Osteocyte (in vitro differentiated cells): ENCODE data around the gene GPRIN2. TPM values are rescaled to one million over a fixed set of nuclear protein-coding genes. Genes with fewer than 3 reads are reported as not detected.

Experiments used
- DNase-seq: peaks from one replicate; pipeline ENCODE4 v3.0.0; 2021; ENCODE audit warnings: mixed read lengths; ENCODE audit not compliant: unreplicated experiment; ENCODE audit errors: extremely low spot score
- H3K27ac Mint-ChIP-seq: one replicate; pipeline ENCODE4 v1.8.0; 2021; ENCODE audit warnings: mild to moderate bottlenecking, mixed read lengths; ENCODE audit not compliant: unreplicated experiment
- H3K27me3 Mint-ChIP-seq: one replicate; pipeline ENCODE4 v1.8.0; 2021; ENCODE audit warnings: mixed read lengths; ENCODE audit not compliant: unreplicated experiment
- H3K36me3 Mint-ChIP-seq: one replicate; pipeline ENCODE4 v1.8.0; 2021; ENCODE audit warnings: mixed read lengths; ENCODE audit not compliant: unreplicated experiment
- H3K4me1 Mint-ChIP-seq: one replicate; pipeline ENCODE4 v1.8.0; 2021; ENCODE audit warnings: mixed read lengths; ENCODE audit not compliant: unreplicated experiment
- H3K4me3 Mint-ChIP-seq: one replicate; pipeline ENCODE4 v1.8.0; 2021; ENCODE audit warnings: mild to moderate bottlenecking, moderate library complexity, mixed read lengths; ENCODE audit not compliant: unreplicated experiment
- H3K9me3 Mint-ChIP-seq: one replicate; pipeline ENCODE4 v1.8.0; 2021; ENCODE audit warnings: mixed read lengths; ENCODE audit not compliant: unreplicated experiment
- CTCF ChIP-seq: fragments of 200-600 bp; sonication (generic); IDR thresholded peaks from 2 replicates; pipeline ENCODE4 v1.5.0; 2021; ENCODE audit warnings: antibody characterized with exemption, mild to moderate bottlenecking, moderate library complexity
- total RNA-seq: library from RNA; stranded (reverse); gene quantifications from 2 replicates; pipeline ENCODE4 v1.2.1, GENCODE V29; 2021

GPRIN2 gene
- total RNA-seq, 1 donor from 2014 or later = 2.5 TPM

- Mint-ChIP-seq H3K27ac (no peak overlapping the region), H3K27me3 (no peaks in the 10 kb centered on the region)
- no peak for TF ChIP-seq CTCF
Measured at GRCh38 chr10:46528675-46529615, 27.5 kb downstream of the GPRIN2 start.

GRCh38 chr10:46528171-46528671 is 28.2 kb downstream of the GPRIN2 start:
- Mint-ChIP-seq H3K9me3 (no peaks in the 10 kb centered on the region), H3K4me1 (no peaks in the 10 kb centered on the region), H3K4me3 (no peak overlapping the region), H3K27ac (no peak overlapping the region), H3K27me3 (no peaks in the 10 kb centered on the region), H3K36me3 (no peaks in the 10 kb centered on the region)
- no peak for DNase-seq
- no peak for TF ChIP-seq CTCF

More at GRCh38 chr10:46528675-46529615, 27.5 kb downstream of the GPRIN2 start:
- Mint-ChIP-seq H3K9me3 (no peaks in the 10 kb centered on the region), H3K4me3 (no peak overlapping the region), H3K4me1 (no peaks in the 10 kb centered on the region), H3K36me3 (no peaks in the 10 kb centered on the region)
- no peak for DNase-seq

- no peaks in the 10 kb centered on the region for H3K27me3 Mint-ChIP-seq
Measured at GRCh38 chr10:46527241-46527811, 29.1 kb downstream of the GPRIN2 start.

GRCh38 chr10:46526682-46527038 is 29.8 kb downstream of the GPRIN2 start:
- H3K4me1 Mint-ChIP-seq = no peaks in the 10 kb centered on the region

More at GRCh38 chr10:46527241-46527811, 29.1 kb downstream of the GPRIN2 start:
- Mint-ChIP-seq H3K27ac (no peak overlapping the region), H3K9me3 (no peaks in the 10 kb centered on the region), H3K36me3 (no peaks in the 10 kb centered on the region), H3K4me3 (no peak overlapping the region), H3K4me1 (no peaks in the 10 kb centered on the region)
- no peak for DNase-seq
- TF ChIP-seq CTCF = no peak

More at GRCh38 chr10:46526682-46527038, 29.8 kb downstream of the GPRIN2 start:
- Mint-ChIP-seq H3K4me3 (no peak overlapping the region), H3K36me3 (no peaks in the 10 kb centered on the region), H3K9me3 (no peaks in the 10 kb centered on the region), H3K27me3 (no peaks in the 10 kb centered on the region), H3K27ac (no peak overlapping the region)
- TF ChIP-seq CTCF = no peak
- no peak for DNase-seq
